Vagina (tissue), 2 donors: Measurements from ENCODE around the gene CELA2B.
"Not testable (repeated sequence)": the region's sequence is repeated elsewhere in the genome, so short reads cannot be mapped to it uniquely, and the experiment has no call there.

ENCODE experiments used
- POLR2A ChIP-seq, 2 donors: fragments of 450-650 bp; IDR thresholded peaks; one replicate each; pipeline ENCODE4 v1.6.1; 2017; ENCODE audit warnings: antibody characterized with exemption in 2 of 2, mild to moderate bottlenecking in 2 of 2, moderate library complexity in 2 of 2
- TF ChIP-seq, protein P1 (sequence below), 3 experiments: fragments of 450-650 bp in 2 of 3; fragments of 200-600 bp in 1 of 3; sonication (generic) in 1 of 3; IDR thresholded peaks; one replicate each; pipeline ENCODE4 v1.5.1; 2017 to 2019; ENCODE audit warnings: antibody characterized with exemption in 3 of 3, mild to moderate bottlenecking in 2 of 3, moderate library complexity in 2 of 3

- not testable (repeated sequence) for TF ChIP-seq POLR2A (IDR thresholded peaks at IDR 0.05)
- TF ChIP-seq, protein P1, sequence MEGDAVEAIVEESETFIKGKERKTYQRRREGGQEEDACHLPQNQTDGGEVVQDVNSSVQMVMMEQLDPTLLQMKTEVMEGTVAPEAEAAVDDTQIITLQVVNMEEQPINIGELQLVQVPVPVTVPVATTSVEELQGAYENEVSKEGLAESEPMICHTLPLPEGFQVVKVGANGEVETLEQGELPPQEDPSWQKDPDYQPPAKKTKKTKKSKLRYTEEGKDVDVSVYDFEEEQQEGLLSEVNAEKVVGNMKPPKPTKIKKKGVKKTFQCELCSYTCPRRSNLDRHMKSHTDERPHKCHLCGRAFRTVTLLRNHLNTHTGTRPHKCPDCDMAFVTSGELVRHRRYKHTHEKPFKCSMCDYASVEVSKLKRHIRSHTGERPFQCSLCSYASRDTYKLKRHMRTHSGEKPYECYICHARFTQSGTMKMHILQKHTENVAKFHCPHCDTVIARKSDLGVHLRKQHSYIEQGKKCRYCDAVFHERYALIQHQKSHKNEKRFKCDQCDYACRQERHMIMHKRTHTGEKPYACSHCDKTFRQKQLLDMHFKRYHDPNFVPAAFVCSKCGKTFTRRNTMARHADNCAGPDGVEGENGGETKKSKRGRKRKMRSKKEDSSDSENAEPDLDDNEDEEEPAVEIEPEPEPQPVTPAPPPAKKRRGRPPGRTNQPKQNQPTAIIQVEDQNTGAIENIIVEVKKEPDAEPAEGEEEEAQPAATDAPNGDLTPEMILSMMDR (IDR thresholded peaks at IDR 0.05), result not testable (repeated sequence)
Measured at GRCh38 chr1:15428252-15428651, 47.7 kb upstream of the CELA2B start.
